Measurements from ENCODE around the gene BEND2.
A peak's percentile ranks its signal among the peaks of the same experiment; 100 is the strongest.

The BEND2 gene

GRCh38 chrX:18146954-18147353, 73.7 kb downstream of the BEND2 start:
- H3K27ac ChIP-seq (ENCODE audit: low read depth, low read length), result no peak overlapping the region
- H3K79me2 ChIP-seq (ENCODE audit: control insufficient read depth, insufficient read depth, low read length, unreplicated experiment), result no peaks in the 10 kb centered on the region
- no peak overlapping the region for H3K4me3 ChIP-seq (ENCODE audit: low read depth, low read length)
- no peaks in the 10 kb centered on the region for H3K4me1 ChIP-seq (ENCODE audit: control insufficient read depth, insufficient read depth, low read length, unreplicated experiment)
- no peak overlapping the region for H2AFZ ChIP-seq (ENCODE audit: low read length, unreplicated experiment)
- H3K27me3 ChIP-seq (ENCODE audit: insufficient read depth, low read length), result peaks cover 13% of the 10 kb centered on the region; the same call in 1 of the 2 replicates
- H3K36me3 ChIP-seq (ENCODE audit: insufficient read depth, low read length), result no peaks in the 10 kb centered on the region

DNA sequence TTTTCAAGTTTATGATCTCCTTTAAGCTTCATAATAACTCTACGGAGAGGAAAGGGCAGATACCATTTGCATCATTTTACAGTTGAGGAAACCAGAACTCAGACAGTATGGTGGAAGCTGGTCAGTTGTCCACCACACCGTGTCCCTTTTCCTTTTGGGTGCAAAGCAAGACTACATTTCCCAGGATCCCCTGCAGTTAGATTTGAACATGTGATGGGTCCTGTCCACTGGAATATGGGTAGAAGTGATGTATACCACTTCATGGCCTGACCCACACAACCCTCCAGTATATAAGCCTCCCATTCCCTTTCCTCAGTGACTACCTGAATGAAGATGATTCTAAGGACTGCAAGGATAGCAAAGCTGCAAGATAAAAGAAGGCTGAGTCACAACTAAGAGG, 74.7 kb downstream of the BEND2 start:
- Histone ChIP-seq H3K27me3 (ENCODE audit: insufficient read depth, low read length) (peaks cover 20% of the 10 kb centered on the region; the same call in 1 of the 2 replicates), H3K36me3 (ENCODE audit: insufficient read depth, low read length) (no peaks in the 10 kb centered on the region), H2AFZ (ENCODE audit: low read length, unreplicated experiment) (no peak overlapping the region), H3K27ac (ENCODE audit: low read depth, low read length) (no peak overlapping the region), H3K79me2 (ENCODE audit: control insufficient read depth, insufficient read depth, low read length, unreplicated experiment) (no peaks in the 10 kb centered on the region), H3K4me3 (ENCODE audit: low read depth, low read length) (no peak overlapping the region), H3K4me1 (ENCODE audit: control insufficient read depth, insufficient read depth, low read length, unreplicated experiment) (no peaks in the 10 kb centered on the region)

- H2AFZ ChIP-seq (ENCODE audit: low read length, unreplicated experiment), result no peak overlapping the region
- H3K4me3 ChIP-seq (ENCODE audit: low read depth, low read length), result no peak overlapping the region
- peaks cover 38% of the 10 kb centered on the region; the same call in 1 of the 2 replicates for H3K27me3 ChIP-seq (ENCODE audit: insufficient read depth, low read length)
- H3K36me3 ChIP-seq (ENCODE audit: insufficient read depth, low read length), result no peaks in the 10 kb centered on the region
- H3K4me1 ChIP-seq (ENCODE audit: control insufficient read depth, insufficient read depth, low read length, unreplicated experiment), result no peaks in the 10 kb centered on the region
- H3K27ac ChIP-seq (ENCODE audit: low read depth, low read length), result no peak overlapping the region
- H3K79me2 ChIP-seq (ENCODE audit: control insufficient read depth, insufficient read depth, low read length, unreplicated experiment), result no peaks in the 10 kb centered on the region
Measured at GRCh38 chrX:18136816-18137215, 83.9 kb downstream of the BEND2 start.

DNA sequence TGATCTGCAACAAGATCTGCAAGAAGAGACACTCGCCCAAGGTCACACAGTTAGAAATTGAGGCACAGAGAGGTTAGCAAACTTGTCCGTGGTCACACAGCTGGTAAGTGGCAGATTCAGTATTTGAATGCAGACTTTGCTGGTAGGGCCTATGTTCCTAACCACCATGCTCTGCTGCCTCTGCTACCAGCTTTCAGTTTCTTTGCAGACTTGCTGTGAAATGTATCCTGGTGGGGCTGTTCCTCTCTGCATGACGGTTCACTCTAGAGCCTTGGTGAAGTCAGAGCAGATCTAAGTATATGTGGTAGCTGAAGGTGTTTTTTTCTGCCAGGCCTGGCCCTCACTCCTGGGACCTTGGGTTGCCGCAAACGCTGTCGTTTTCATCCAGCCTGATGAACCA, 87.1 kb downstream of the BEND2 start:
- no peak overlapping the region for H3K4me3 ChIP-seq (ENCODE audit: low read depth, low read length)
- H3K79me2 ChIP-seq (ENCODE audit: control insufficient read depth, insufficient read depth, low read length, unreplicated experiment), result no peaks in the 10 kb centered on the region
- peaks cover 38% of the 10 kb centered on the region; the same call in 1 of the 2 replicates for H3K27me3 ChIP-seq (ENCODE audit: insufficient read depth, low read length)
- no peaks in the 10 kb centered on the region for H3K36me3 ChIP-seq (ENCODE audit: insufficient read depth, low read length)
- H2AFZ ChIP-seq (ENCODE audit: low read length, unreplicated experiment), result no peak overlapping the region
- H3K4me1 ChIP-seq (ENCODE audit: control insufficient read depth, insufficient read depth, low read length, unreplicated experiment), result no peaks in the 10 kb centered on the region
- no peak overlapping the region for H3K27ac ChIP-seq (ENCODE audit: low read depth, low read length)

GRCh38 chrX:18129690-18130089, 91.0 kb downstream of the BEND2 start:
- H3K79me2 ChIP-seq (ENCODE audit: control insufficient read depth, insufficient read depth, low read length, unreplicated experiment), result no peaks in the 10 kb centered on the region
- H3K27me3 ChIP-seq (ENCODE audit: insufficient read depth, low read length), result peaks cover 20% of the 10 kb centered on the region; the same call in 1 of the 2 replicates
- H3K36me3 ChIP-seq (ENCODE audit: insufficient read depth, low read length), result no peaks in the 10 kb centered on the region
- no peaks in the 10 kb centered on the region for H3K4me1 ChIP-seq (ENCODE audit: control insufficient read depth, insufficient read depth, low read length, unreplicated experiment)
- no peak overlapping the region for H2AFZ ChIP-seq (ENCODE audit: low read length, unreplicated experiment)
- no peak overlapping the region for H3K27ac ChIP-seq (ENCODE audit: low read depth, low read length)
- H3K4me3 ChIP-seq (ENCODE audit: low read depth, low read length), result peak overlapping the region; percentile 8; the same call in 1 of the 2 replicates

GRCh38 chrX:18126971-18127370, 93.7 kb downstream of the BEND2 start:
- peaks cover 30% of the 10 kb centered on the region for H3K27me3 ChIP-seq (ENCODE audit: insufficient read depth, low read length)

GRCh38 chrX:18119856-18120255, 100.8 kb downstream of the BEND2 start:
- no peak overlapping the region for H3K4me3 ChIP-seq (ENCODE audit: low read depth, low read length)
- no peaks in the 10 kb centered on the region for H3K79me2 ChIP-seq (ENCODE audit: control insufficient read depth, insufficient read depth, low read length, unreplicated experiment)
- H3K4me1 ChIP-seq (ENCODE audit: control insufficient read depth, insufficient read depth, low read length, unreplicated experiment), result no peaks in the 10 kb centered on the region
- H3K36me3 ChIP-seq (ENCODE audit: insufficient read depth, low read length), result no peaks in the 10 kb centered on the region
- peaks cover 43% of the 10 kb centered on the region for H3K27me3 ChIP-seq (ENCODE audit: insufficient read depth, low read length)
- no peak overlapping the region for H3K27ac ChIP-seq (ENCODE audit: low read depth, low read length)
- no peak overlapping the region for H2AFZ ChIP-seq (ENCODE audit: low read length, unreplicated experiment)

More at GRCh38 chrX:18126971-18127370, 93.7 kb downstream of the BEND2 start:
- Histone ChIP-seq H3K4me3 (ENCODE audit: low read depth, low read length) (no peak overlapping the region), H2AFZ (ENCODE audit: low read length, unreplicated experiment) (no peak overlapping the region), H3K79me2 (ENCODE audit: control insufficient read depth, insufficient read depth, low read length, unreplicated experiment) (no peaks in the 10 kb centered on the region), H3K27ac (ENCODE audit: low read depth, low read length) (no peak overlapping the region), H3K4me1 (ENCODE audit: control insufficient read depth, insufficient read depth, low read length, unreplicated experiment) (no peaks in the 10 kb centered on the region), H3K36me3 (ENCODE audit: insufficient read depth, low read length) (no peaks in the 10 kb centered on the region)
